Body of pancreas (tissue), 4 donors: Measurements from ENCODE around the gene TAF4B. TPM values are rescaled to one million over a fixed set of nuclear protein-coding genes. Genes with fewer than 3 reads are reported as not detected.
"Not testable (repeated sequence)": the region's sequence is repeated elsewhere in the genome, so short reads cannot be mapped to it uniquely, and the experiment has no call there.

Experiments used
- ATAC-seq: fragments of 150-250 bp; one replicate; pipeline ENCODE4 v1.9.1; 2016
- DNase-seq, 4 donors: peaks; one replicate each; pipeline ENCODE4 v3.0.0-alpha.2; 2019
- H3K27ac ChIP-seq, 4 donors: fragments of 200-600 bp; sonication (generic); 1 replicate in 3 of 4; 2 replicates in 1 of 4; pipeline versions ENCODE4 v1.5.1 to v1.6.1; 2016 to 2019; ENCODE audit warnings: mild to moderate bottlenecking in 1 of 4, mixed read lengths in 1 of 4, moderate library complexity in 1 of 4
- H3K27me3 ChIP-seq, 2 donors: fragments of 200-600 bp; sonication (generic); one replicate each; pipeline ENCODE4 v1.6.0; 2016; ENCODE audit warnings: mild to moderate bottlenecking in 1 of 2
- H3K36me3 ChIP-seq, 2 donors: fragments of 200-600 bp; sonication (generic); replicated peaks in 1 of 2; 2 replicates each; pipeline ENCODE4 v1.5.1; 2016; ENCODE audit warnings: low read depth in 2 of 2; ENCODE audit not compliant: insufficient read depth in 1 of 2
- H3K4me1 ChIP-seq: fragments of 200-600 bp; sonication (generic); one replicate; pipeline ENCODE4 v1.6.0; 2016
- H3K4me3 ChIP-seq, 2 donors: fragments of 200-600 bp; sonication (generic); 1 replicate in 1 of 2; 2 replicates in 1 of 2; pipeline ENCODE4 v1.5.1; 2016 to 2019
- H3K9me3 ChIP-seq, 3 donors: fragments of 200-600 bp; sonication (generic); 1 replicate in 2 of 3; 2 replicates in 1 of 3; pipeline ENCODE4 v1.5.1; 2016
- POLR2A ChIP-seq, 3 donors: fragments of 450-650 bp; IDR thresholded peaks; one replicate each; pipeline ENCODE4 v1.6.1; 2016; ENCODE audit warnings: antibody characterized with exemption in 3 of 3, mild to moderate bottlenecking in 2 of 3
- WGBS, 2 donors: methylation state at CpG; one replicate each; pipeline ENCODE4 v1.1.5; 2017; 5-methylcytosine and 5-hydroxymethylcytosine counted together
- intact Hi-C: fragments of 100-400 bp; cut with DNase I; formaldehyde crosslinking; loops from one replicate; pipeline ENCODE4 v1.15.1; 2023
- total RNA-seq, 2 donors: library from RNA; depleted of rRNA; stranded (reverse); fragments of >200 nt; gene quantifications; one replicate each; pipeline ENCODE4 v1.1.0, GENCODE V29; 2016
- TF ChIP-seq, protein P1 (sequence below), 7 experiments: fragments of 450-650 bp in 4 of 7; fragments of 200-600 bp in 3 of 7; sonication (generic) in 3 of 7; IDR thresholded peaks; one replicate each; pipeline ENCODE4 v1.5.1; 2016 to 2019; ENCODE audit warnings: antibody characterized with exemption in 7 of 7

Gene TAF4B
- total RNA-seq, 2 donors from 2014 or later: 4.2 to 12.2 TPM

DNA sequence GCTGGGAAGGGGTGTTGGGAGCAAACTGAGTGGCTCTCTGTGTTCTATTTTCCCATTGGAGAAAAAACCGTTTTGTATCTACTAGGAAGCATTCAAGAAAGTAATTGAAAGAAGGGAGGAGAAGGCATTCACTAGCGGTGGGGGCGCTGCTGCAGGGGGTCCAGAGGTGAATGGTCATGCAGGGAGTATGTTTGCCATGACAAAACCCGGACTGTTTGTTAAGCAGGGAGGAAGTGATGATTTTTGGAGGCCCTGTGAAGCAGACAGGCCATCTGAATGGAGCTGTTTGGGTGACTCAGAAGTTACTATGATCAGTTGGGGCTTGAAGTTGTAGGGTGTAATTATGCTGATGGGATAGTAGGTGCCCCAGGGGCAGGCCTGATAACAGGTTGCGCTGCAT, 7.0 kb downstream of the TAF4B start:
- no peak for ATAC-seq
- H3K9me3 ChIP-seq: no peaks in the 10 kb centered on the region
- 74 to 80% methylated on average over 5 of the region's 5 CpGs for WGBS, 2 donors

DNA sequence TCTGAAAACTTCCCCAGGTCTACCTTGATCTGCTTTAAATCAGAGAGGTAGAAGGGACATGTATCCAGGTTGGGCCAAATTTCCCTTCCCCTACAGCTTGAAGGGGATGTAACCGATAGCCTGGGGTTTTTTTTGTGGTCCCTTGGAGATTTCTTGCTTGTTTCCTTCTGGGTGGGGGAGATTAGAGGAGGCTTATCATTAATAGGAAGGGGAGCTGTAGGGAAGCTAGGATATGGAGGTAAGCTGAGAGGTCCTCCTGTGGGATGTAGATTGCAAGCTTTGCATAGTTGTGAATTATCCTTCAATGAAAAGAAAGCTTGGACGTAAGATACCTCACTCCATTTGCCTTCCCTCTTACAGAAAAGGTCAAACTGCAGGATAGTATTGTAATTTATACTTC, 11.1 kb downstream of the TAF4B start:
- WGBS, 2 donors: 87 to 100% methylated on average over 2 of the region's 2 CpGs
- H3K4me1 ChIP-seq, H3K27ac ChIP-seq, H3K36me3 ChIP-seq, H3K27me3 ChIP-seq, H3K9me3 ChIP-seq, DNase-seq, intact Hi-C loops, H3K4me3 ChIP-seq, ATAC-seq: not testable (repeated sequence)

More for the DNA sequence above, 7.0 kb downstream of the TAF4B start:
- intact Hi-C loops: no loop called here
- no peak overlapping the region for H3K27ac ChIP-seq
- TF ChIP-seq POLR2A (IDR thresholded peaks at IDR 0.05): no peak
- TF ChIP-seq, protein P1, sequence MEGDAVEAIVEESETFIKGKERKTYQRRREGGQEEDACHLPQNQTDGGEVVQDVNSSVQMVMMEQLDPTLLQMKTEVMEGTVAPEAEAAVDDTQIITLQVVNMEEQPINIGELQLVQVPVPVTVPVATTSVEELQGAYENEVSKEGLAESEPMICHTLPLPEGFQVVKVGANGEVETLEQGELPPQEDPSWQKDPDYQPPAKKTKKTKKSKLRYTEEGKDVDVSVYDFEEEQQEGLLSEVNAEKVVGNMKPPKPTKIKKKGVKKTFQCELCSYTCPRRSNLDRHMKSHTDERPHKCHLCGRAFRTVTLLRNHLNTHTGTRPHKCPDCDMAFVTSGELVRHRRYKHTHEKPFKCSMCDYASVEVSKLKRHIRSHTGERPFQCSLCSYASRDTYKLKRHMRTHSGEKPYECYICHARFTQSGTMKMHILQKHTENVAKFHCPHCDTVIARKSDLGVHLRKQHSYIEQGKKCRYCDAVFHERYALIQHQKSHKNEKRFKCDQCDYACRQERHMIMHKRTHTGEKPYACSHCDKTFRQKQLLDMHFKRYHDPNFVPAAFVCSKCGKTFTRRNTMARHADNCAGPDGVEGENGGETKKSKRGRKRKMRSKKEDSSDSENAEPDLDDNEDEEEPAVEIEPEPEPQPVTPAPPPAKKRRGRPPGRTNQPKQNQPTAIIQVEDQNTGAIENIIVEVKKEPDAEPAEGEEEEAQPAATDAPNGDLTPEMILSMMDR (IDR thresholded peaks at IDR 0.05): no peak
- DNase-seq: no peak
- H3K4me3 ChIP-seq: no peak overlapping the region
- no peaks in the 10 kb centered on the region for H3K36me3 ChIP-seq
- H3K4me1 ChIP-seq: no peaks in the 10 kb centered on the region
- H3K27me3 ChIP-seq: no peaks in the 10 kb centered on the region

DNA sequence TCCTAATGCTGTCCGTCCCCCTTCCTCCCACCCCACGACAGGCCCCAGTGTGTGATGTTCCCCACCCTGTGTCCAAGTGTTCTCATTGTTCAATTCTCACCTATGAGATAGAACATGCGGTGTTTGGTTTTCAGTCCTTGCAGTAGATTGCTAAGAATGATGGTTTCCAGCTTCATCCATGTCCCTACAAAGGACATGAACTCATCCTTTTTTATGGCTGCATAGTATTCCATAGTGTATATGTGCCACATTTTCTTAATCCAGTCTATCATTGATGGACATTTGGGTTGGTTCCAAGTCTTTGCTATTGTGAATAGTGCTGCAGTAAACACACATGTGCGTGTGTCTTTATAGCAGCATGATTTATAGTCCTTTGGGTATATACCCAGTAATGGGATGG, 12.5 kb downstream of the TAF4B start:
- DNase-seq, ATAC-seq, intact Hi-C loops, H3K4me3 ChIP-seq, H3K9me3 ChIP-seq, H3K4me1 ChIP-seq, H3K27ac ChIP-seq, H3K36me3 ChIP-seq, H3K27me3 ChIP-seq: not testable (repeated sequence)
- 90 to 96% methylated on average over 4 of the region's 4 CpGs for WGBS, 2 donors

DNA sequence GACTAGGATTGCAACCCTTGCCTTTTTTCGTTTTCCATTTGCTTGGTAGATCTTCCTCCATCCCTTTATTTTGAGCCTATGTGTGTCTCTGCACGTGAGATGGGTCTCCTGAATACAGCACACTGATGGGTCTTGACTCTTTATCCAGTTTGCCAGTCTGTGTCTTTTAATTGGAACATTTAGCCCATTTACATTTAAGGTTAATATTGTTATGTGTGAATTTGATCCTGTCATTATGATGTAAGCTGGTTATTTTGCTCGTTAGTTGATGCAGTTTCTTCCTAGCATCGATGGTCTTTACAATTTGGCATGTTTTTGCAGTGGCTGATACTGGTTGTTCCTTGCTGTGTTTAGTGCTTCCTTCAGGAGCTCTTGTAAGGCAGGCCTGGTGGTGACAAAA, 16.1 kb downstream of the TAF4B start:
- intact Hi-C loops: not testable (repeated sequence)
- WGBS, 2 donors: 84 to 88% methylated on average over 3 to 4 of the region's 4 CpGs

DNA sequence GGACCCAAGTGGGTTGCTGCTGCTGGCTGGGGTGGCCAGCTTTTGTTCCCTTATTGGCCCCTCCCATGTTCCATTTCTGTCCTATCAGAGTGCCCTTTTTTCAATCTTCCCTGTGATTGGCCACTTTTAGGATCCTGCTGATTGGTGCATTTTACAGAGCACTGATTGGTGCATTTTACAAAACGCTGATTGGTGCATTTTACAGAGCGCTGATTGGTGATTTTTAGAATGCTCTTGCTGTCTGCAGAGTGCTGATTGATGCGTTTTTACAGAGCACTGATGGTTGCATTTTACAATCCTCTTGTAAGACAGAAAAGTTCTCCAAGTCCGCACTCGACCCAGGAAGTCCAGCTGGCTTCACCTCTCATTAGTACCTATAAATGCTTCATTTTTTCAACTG, 19.2 kb downstream of the TAF4B start:
- DNase-seq, H3K27ac ChIP-seq, H3K9me3 ChIP-seq, intact Hi-C loops, H3K4me3 ChIP-seq, H3K27me3 ChIP-seq, H3K36me3 ChIP-seq, ATAC-seq, H3K4me1 ChIP-seq: not testable (repeated sequence)
- 89 to 92% methylated on average over 5 of the region's 5 CpGs for WGBS, 2 donors

More for the DNA sequence above, 16.1 kb downstream of the TAF4B start:
- H3K4me1 ChIP-seq, ATAC-seq, DNase-seq, H3K4me3 ChIP-seq, H3K36me3 ChIP-seq, H3K27me3 ChIP-seq, H3K9me3 ChIP-seq, H3K27ac ChIP-seq: not testable (repeated sequence)

DNA sequence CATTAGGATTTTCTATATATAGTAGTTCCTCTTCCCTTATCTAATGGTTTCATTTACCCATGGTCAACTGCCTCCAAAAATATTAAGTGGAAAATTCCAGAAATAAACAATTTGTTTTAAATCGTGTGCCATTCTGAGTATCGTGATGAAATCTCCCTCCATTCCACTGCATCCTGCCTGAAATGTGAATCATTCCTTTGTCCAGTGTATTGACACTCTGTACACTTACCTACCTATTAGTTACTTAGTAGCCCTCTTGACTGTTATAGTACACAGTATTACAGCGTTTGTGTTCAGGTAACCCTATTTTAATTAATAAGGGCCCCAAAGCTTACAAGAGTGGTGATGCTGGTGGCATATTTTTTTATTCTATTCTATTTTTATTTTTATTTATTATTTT, 26.2 kb downstream of the TAF4B start:
- Histone ChIP-seq H3K9me3 (no peaks in the 10 kb centered on the region), H3K27me3 (no peaks in the 10 kb centered on the region), H3K4me1 (no peaks in the 10 kb centered on the region), H3K27ac (no peak overlapping the region), H3K36me3 (no peaks in the 10 kb centered on the region), H3K4me3 (no peak overlapping the region)
- WGBS, 2 donors: 37 to 49% methylated on average over 3 of the region's 3 CpGs
- TF ChIP-seq POLR2A (IDR thresholded peaks at IDR 0.05): no peak
- TF ChIP-seq, protein P1 (IDR thresholded peaks at IDR 0.05): no peak
- DNase-seq (no peak), ATAC-seq (no peak)
- intact Hi-C loops: no loop called here

DNA sequence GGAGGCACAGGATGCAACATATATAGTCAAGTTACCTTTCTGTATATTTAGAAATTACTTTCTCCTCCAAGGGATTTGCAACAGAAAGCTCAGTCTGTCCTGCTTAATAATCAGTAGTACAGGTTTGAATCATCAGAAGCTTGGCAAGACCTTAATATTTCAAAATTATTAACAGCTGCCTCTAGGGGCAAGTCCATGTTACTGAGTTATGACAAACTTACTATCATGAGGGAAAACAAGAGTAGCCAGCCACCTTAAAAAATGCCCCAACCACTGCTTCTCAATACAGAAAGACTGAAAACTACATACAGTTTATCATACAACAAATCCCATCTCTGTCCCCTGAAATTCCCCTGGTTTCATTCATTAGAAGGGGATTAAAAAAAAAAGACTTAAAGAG, 28.6 kb downstream of the TAF4B start:
- H3K4me3 ChIP-seq, H3K27ac ChIP-seq, H3K36me3 ChIP-seq, H3K27me3 ChIP-seq, ATAC-seq, DNase-seq, H3K4me1 ChIP-seq, H3K9me3 ChIP-seq, intact Hi-C loops: not testable (repeated sequence)
